Activated CD4-positive, alpha-beta memory T cell treated with anti-CD3 and anti-CD28 coated beads, Interleukin-2, amount 10 ng/mL, durations not matched to agents 7 days and 5 days (primary cell): ENCODE measurements around the gene ZDHHC17. TPM values are rescaled to one million over a fixed set of nuclear protein-coding genes. Genes with fewer than 3 reads are reported as not detected.

Experiments used
- CTCF ChIA-PET: fragments of 350-600 bp; sonication (Branson Sonifier 250); formaldehyde crosslinking; loops from one replicate; lab custom pipeline; 2021; ENCODE audit warnings: antibody characterized with exemption, inconsistent platforms; lab: Charles Lee
- POLR2A ChIA-PET: fragments of 350-600 bp; sonication (Branson Sonifier 250); formaldehyde crosslinking; loops from one replicate; lab custom pipeline; 2021; ENCODE audit warnings: antibody characterized with exemption; lab: Charles Lee
- DNase-seq: peaks from one replicate; pipeline ENCODE4 v3.0.0-alpha.2; 2020
- H3K27ac Mint-ChIP-seq: one replicate; pipeline ENCODE4 v1.8.0; 2021; ENCODE audit warnings: mild to moderate bottlenecking, mixed read lengths
- H3K27me3 Mint-ChIP-seq: one replicate; pipeline ENCODE4 v1.8.0; 2021; ENCODE audit warnings: mixed read lengths
- H3K36me3 Mint-ChIP-seq: one replicate; pipeline ENCODE4 v1.8.0; 2021; ENCODE audit warnings: low read depth, mixed read lengths
- H3K4me1 Mint-ChIP-seq: one replicate; pipeline ENCODE4 v1.8.0; 2021; ENCODE audit warnings: mixed read lengths
- H3K4me3 Mint-ChIP-seq: one replicate; pipeline ENCODE4 v1.8.0; 2021; ENCODE audit warnings: mild to moderate bottlenecking, mixed read lengths
- H3K9me3 Mint-ChIP-seq: one replicate; pipeline ENCODE4 v1.8.0; 2021; ENCODE audit warnings: mixed read lengths
- total RNA-seq, 2 experiments: library from RNA; stranded (reverse); gene quantifications; one replicate each; pipeline ENCODE4 v1.2.3, GENCODE V29; 2021

Gene ZDHHC17
- total RNA-seq, 2 experiments from 2014 or later, result 25.5 TPM

DNA sequence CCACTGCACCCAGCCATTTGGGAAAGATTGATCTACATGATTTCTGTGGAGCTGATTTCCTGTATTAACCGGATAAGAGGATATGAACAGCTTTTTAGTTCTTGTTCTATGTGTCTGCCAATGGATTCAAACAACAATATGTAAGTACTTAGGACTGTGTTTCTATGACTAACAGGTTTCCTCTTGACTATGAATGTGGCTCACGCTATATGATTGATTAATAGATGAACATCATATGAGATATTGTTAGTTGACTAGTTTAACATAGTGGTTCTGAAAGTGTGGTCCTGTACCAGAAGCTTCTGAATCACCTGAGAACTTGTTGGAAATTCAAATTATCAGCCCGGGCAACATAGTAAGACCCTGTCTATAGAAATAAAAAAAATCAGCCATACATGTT is 127.7 kb downstream of the ZDHHC17 start:
- Mint-ChIP-seq H3K4me1 (no peaks in the 10 kb centered on the region), H3K36me3 (no peaks in the 10 kb centered on the region), H3K27me3 (peaks cover 4% of the 10 kb centered on the region), H3K27ac (no peak overlapping the region), H3K4me3 (no peak overlapping the region), H3K9me3 (no peaks in the 10 kb centered on the region)
- DNase-seq, result no peak
- CTCF ChIA-PET, result no interaction called here
- POLR2A ChIA-PET, result no interaction called here

DNA sequence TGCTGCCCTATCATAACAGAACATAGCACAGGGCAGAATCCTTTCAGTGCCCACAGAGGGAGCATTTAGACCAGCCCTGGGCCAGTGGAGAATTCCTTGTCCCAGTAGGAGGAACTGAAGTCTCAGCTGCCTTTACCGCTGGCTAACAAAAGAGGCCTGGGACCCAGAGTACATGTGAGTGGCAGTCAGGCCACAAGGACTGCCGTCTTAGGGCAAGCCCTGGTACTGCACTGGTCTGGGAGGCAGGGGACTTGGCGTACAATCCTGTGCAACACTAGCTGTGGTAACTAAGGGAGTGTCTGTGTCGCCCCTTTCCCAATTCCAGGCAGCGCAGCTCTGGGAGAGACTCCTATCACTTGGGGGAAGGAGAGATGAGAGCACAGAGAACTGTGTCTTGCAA is 131.9 kb downstream of the ZDHHC17 start:
- H3K4me3 Mint-ChIP-seq, result no peak overlapping the region
- ChIA-PET POLR2A (no interaction called here), CTCF (no interaction called here)
- H3K9me3 Mint-ChIP-seq, result no peaks in the 10 kb centered on the region
- H3K36me3 Mint-ChIP-seq, result no peaks in the 10 kb centered on the region
- no peaks in the 10 kb centered on the region for H3K4me1 Mint-ChIP-seq
- no peak for DNase-seq
- H3K27me3 Mint-ChIP-seq, result no peaks in the 10 kb centered on the region
- no peak overlapping the region for H3K27ac Mint-ChIP-seq

DNA sequence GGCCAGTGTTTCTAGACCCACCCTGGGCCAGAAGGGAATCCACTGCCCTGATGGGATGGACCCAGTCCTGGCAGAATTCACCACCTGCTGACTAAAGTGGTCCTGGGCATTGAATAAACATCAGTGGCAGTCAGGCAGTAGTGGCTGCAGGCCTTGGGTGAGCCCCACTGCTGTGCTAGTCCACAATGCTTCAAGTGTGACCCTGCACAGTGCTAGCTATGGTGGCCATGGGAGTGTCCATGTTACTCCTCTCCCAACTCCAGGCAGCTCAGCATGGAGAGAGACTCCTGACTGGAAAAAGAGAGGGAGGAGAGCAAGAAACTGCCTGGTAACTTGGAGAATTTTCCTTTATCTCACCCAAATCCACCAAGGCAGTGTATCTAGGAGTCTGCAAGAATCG is 132.4 kb downstream of the ZDHHC17 start:
- Mint-ChIP-seq H3K4me1 (no peaks in the 10 kb centered on the region), H3K9me3 (no peaks in the 10 kb centered on the region), H3K36me3 (no peaks in the 10 kb centered on the region), H3K4me3 (no peak overlapping the region), H3K27ac (no peak overlapping the region), H3K27me3 (no peaks in the 10 kb centered on the region)
- CTCF ChIA-PET, result no interaction called here
- no peak for DNase-seq
- POLR2A ChIA-PET, result no interaction called here

DNA sequence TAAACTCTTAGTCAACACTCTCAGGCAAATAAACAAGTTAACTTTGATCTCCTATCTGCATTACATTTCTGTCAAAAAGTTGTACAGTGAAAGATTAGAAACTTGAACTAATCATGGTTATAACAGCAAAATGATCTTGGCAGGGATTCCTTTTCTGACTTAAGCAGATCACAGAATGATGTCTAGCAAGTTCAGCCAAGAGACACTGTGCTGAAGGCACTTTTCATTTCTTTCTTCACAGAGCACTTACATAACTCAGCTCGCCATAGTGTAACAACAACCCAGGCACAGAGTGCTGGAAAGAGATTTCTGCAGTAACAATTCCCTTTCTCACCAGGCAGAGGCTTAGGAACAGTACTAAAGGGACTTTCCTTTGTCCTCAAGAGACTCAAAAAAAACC is 134.5 kb downstream of the ZDHHC17 start:
- CTCF ChIA-PET, result no interaction called here

DNA sequence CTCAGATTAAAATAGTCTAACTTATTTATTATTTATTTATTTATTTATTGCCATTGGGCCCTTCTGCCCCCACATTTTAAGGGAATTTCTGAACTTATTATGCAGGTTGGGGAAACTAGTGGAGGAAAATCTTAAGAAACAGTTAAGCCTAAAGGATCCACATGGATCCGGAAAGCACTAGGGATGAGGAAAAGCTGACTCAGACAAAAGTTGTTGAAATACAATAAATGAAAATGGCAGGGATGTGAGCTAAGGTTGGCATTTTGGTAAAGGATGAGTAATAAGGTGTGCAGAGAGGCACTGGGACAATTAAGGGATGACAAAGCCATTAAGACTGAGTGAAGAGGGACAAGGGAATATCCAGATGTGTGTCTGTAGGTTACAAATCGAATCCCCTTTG is 135.6 kb downstream of the ZDHHC17 start:
- POLR2A ChIA-PET, result no interaction called here
- peaks cover 1% of the 10 kb centered on the region for H3K27me3 Mint-ChIP-seq
- H3K27ac Mint-ChIP-seq, result no peak overlapping the region
- CTCF ChIA-PET, result no interaction called here
- no peak overlapping the region for H3K4me3 Mint-ChIP-seq
- H3K9me3 Mint-ChIP-seq, result no peaks in the 10 kb centered on the region
- H3K4me1 Mint-ChIP-seq, result peaks cover 5% of the 10 kb centered on the region
- DNase-seq, result no peak
- no peaks in the 10 kb centered on the region for H3K36me3 Mint-ChIP-seq

More for the DNA sequence above, 134.5 kb downstream of the ZDHHC17 start:
- Mint-ChIP-seq H3K27ac (no peak overlapping the region), H3K4me1 (peaks cover 5% of the 10 kb centered on the region), H3K27me3 (peaks cover 1% of the 10 kb centered on the region), H3K36me3 (no peaks in the 10 kb centered on the region), H3K4me3 (no peak overlapping the region), H3K9me3 (no peaks in the 10 kb centered on the region)
- DNase-seq, result no peak
- POLR2A ChIA-PET, result no interaction called here

DNA sequence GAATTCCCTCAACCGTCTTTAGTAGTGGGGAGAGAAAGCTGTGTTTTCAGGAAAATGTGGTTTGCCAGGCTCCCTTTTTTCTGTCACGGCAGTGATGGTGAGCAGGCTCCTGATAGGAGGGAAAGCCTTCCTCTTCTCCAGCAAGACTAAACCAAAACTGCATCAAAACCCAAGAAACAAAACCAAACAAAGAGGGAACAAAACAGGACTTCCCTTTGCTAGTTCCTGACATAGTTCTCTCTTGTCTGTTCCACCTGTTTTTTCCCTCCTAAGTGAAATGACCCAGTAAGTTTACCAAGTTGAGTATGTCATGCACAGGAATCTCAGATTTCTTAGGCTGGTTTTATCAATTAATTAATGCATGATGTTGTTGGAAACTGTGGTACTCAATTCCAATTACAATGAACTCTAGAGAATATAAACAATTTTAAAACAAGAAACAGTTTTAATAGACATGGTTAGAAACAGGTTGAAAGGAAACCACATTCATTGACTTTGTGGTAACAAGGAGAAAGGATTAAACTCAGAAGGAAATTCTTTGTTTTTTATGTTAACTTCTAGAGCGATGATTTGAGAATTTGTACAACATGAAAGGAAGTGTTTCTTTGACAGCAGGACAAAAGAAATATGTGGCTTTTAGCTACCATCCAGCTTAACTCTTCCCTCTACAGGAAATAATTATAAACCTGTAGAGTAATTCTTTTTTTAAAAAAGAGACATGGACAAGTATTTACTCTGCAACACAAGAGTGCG is 137.9 kb downstream of the ZDHHC17 start:
- CTCF ChIA-PET, result interaction anchor here (0.6 kb wide), 1 partner anchor 282 kb away, joined by 3 read pairs; no protein-coding TSS in a partner anchor
- POLR2A ChIA-PET, result no interaction called here
- Mint-ChIP-seq H3K27me3 (peaks cover 1% of the 10 kb centered on the region), H3K4me1 (peaks cover 5% of the 10 kb centered on the region), H3K9me3 (no peaks in the 10 kb centered on the region), H3K36me3 (no peaks in the 10 kb centered on the region), H3K4me3 (no peak overlapping the region), H3K27ac (no peak overlapping the region)
- no peak for DNase-seq

Other genes with a start within 250 kb of the ZDHHC17 start
- gene OSBPL8, start 204.3 kb upstream of the ZDHHC17 start, total RNA-seq, result 100 to 1,000 TPM; 113 to 121 TPM
- under 1 TPM in 1 of 2 experiments, not detected in 1; 0.15 TPM for gene CSRP2, start 114.9 kb downstream of the ZDHHC17 start, total RNA-seq